Heart left ventricle (tissue), 16 donors: ENCODE measurements around the gene NFIB. TPM values are rescaled to one million over a fixed set of nuclear protein-coding genes. Genes with fewer than 3 reads are reported as not detected.

Source experiments
- ATAC-seq, 4 donors: fragments of 200-7000 bp; cut with Tn5 transposase; one replicate each; pipeline ENCODE4 v1.9.1; 2020 to 2022; ENCODE audit warnings: moderate library complexity in 4 of 4, mild to moderate bottlenecking in 3 of 4, moderate number of reproducible peaks in 1 of 4
- DNase-seq, 5 donors: peaks; one replicate each; pipeline ENCODE4 v3.0.0-alpha.2; 2020
- H3K27ac ChIP-seq, 12 donors: fragments of 200-600 bp; sonication (generic) in 4 of 12; one replicate each; pipeline versions ENCODE4 v1.5.0 to v1.8.0; 2016 to 2022; ENCODE audit warnings: mild to moderate bottlenecking in 2 of 12
- H3K27me3 ChIP-seq, 9 donors: fragments of 200-600 bp; sonication (generic) in 2 of 9; one replicate each; pipeline versions ENCODE4 v1.5.1 to v1.8.0; 2016 to 2022; ENCODE audit warnings: mild to moderate bottlenecking in 3 of 9
- H3K36me3 ChIP-seq, 9 donors: fragments of 200-600 bp; sonication (generic) in 2 of 9; one replicate each; pipeline versions ENCODE4 v1.5.0 to v1.8.0; 2018 to 2022; ENCODE audit warnings: mild to moderate bottlenecking in 2 of 9
- H3K4me1 ChIP-seq, 12 donors: fragments of 200-600 bp; sonication (generic) in 4 of 12; one replicate each; pipeline versions ENCODE4 v1.5.0 to v1.8.0; 2016 to 2022; ENCODE audit warnings: mild to moderate bottlenecking in 3 of 12
- H3K4me3 ChIP-seq, 12 donors: fragments of 200-600 bp; sonication (generic) in 4 of 12; one replicate each; pipeline versions ENCODE4 v1.5.0 to v1.8.0; 2017 to 2022; ENCODE audit warnings: mild to moderate bottlenecking in 9 of 12, moderate library complexity in 4 of 12
- H3K9me3 ChIP-seq, 12 donors: fragments of 200-600 bp; sonication (generic) in 4 of 12; one replicate each; pipeline versions ENCODE4 v1.5.0 to v1.8.0; 2016 to 2022; ENCODE audit warnings: mild to moderate bottlenecking in 1 of 12
- CTCF ChIP-seq, 12 donors: fragments of 200-600 bp; sonication (generic) in 4 of 12; IDR thresholded peaks; one replicate each; pipeline versions ENCODE4 v1.5.0 to v1.8.0; 2018 to 2022; ENCODE audit warnings: antibody characterized with exemption in 12 of 12, mild to moderate bottlenecking in 5 of 12
- POLR2A ChIP-seq, 2 donors: fragments of 450-650 bp; IDR thresholded peaks; one replicate each; pipeline ENCODE4 v1.6.1; 2017; ENCODE audit warnings: antibody characterized with exemption in 2 of 2, mild to moderate bottlenecking in 2 of 2, moderate library complexity in 2 of 2
- WGBS, 4 donors: extraction: QIAGEN DNeasy Blood & Tissue Kit in 2 of 4; methylation state at CpG; one replicate each; pipeline versions ENCODE4 v1.1.5 to v1.1.7; 2013 to 2018; 5-methylcytosine and 5-hydroxymethylcytosine counted together
- intact Hi-C, 10 donors: fragments of 100-400 bp; cut with DNase I; formaldehyde crosslinking; loops; one replicate each; pipeline versions ENCODE4 v1.11.1 to v1.14.2; 2022
- polyA plus RNA-seq, 2 donors: library from polyadenylated mRNA; stranded (reverse); fragments of 200-250 nt; gene quantifications; one replicate each; pipeline ENCODE4 v1.2.3, GENCODE V29; 2013
- total RNA-seq, 9 donors: library from RNA; depleted of rRNA in 2 of 9; stranded (reverse); fragments of >200 nt in 2 of 9; fragmentation: NEBNext Ultra II Directional in 3 of 9; extraction: Animal tissue kit (Norgen Biotek cat#: 25700) in 3 of 9; gene quantifications; one replicate each; pipeline versions ENCODE4 v1.1.0 to v1.2.4, GENCODE V29; 2016 to 2023
- donor health status: ischemic (EF 13 %, LVEDD 7.1; RV severe dilation, severe dysfunction).
- donor health status: healthy with polysubstance abuse.
- donor health status: DM: no; HTN: yes; CAD: no.
- donor health status: DM: no; HTN: no; CAD: no.
- donor health status: ischemic (EF 25% LVEDD 6.9; RV normal size, moderate dysfunction).
- donor health status: ischemic (EF 25% LVEDD 5.7; RV mildly dilated, moderate dysfunction).
- donor health status: healthy.
- donor health status: DM: yes; HTN: yes; CAD: no.
- donor health status: ischemic (EF 35%, LVEDD 5.7; RV mildly dilated, moderate dysfunction).
- donor health status: nonischemic (EF 11% LVEDD 7.7; RV severe dilation, severe dysfunction).
- donor health status: DM: yes; HTN: yes; CAD: no.
- donor health status: PGD.
- donor health status: ischemic (EF 29% LVEDD 5.4; RV normal size, mild dysfunction).
- donor health status: nonischemic (EF 23%, LVEDD 6.1; RV moderate dilation, normal function).

Gene NFIB
- total and polyA plus RNA-seq, 11 donors: 24.5 to 148 (median 98.2) TPM

- no peak for DNase-seq
- Histone ChIP-seq H3K36me3 (no peaks in the 10 kb centered on the region), H3K27me3 (no peaks in the 10 kb centered on the region), H3K4me3 (no peak overlapping the region), H3K9me3 (no peaks in the 10 kb centered on the region), H3K27ac (no peak overlapping the region), H3K4me1 (peaks cover 3 to 93% (median 61%) of the 10 kb centered on the region in 12 donors)
- 44 to 80% (median 64%) methylated on average over 1 of the region's 1 CpG for WGBS, 4 donors
- no peak for TF ChIP-seq POLR2A (IDR thresholded peaks at IDR 0.05)
- TF ChIP-seq CTCF (IDR thresholded peaks at IDR 0.05): no peak
- intact Hi-C loops: loop anchor here in 2 of 10 donors (10.0 kb wide), 1 partner anchor 92 kb away; no protein-coding TSS in a partner anchor
- ATAC-seq: no peak
These were observed 67.0 kb downstream of the NFIB start for GRCh38 chr9:14246951-14247350.

GRCh38 chr9:14245901-14246525 is 67.9 kb downstream of the NFIB start:
- Histone ChIP-seq H3K27ac (peak overlapping the region in 1 of 12 donors; percentile 7), H3K4me1 (peaks cover 3 to 92% (median 59%) of the 10 kb centered on the region in 12 donors), H3K27me3 (no peaks in the 10 kb centered on the region), H3K36me3 (no peaks in the 10 kb centered on the region), H3K4me3 (no peak overlapping the region), H3K9me3 (no peaks in the 10 kb centered on the region)
- no peak for TF ChIP-seq POLR2A (IDR thresholded peaks at IDR 0.05)
- TF ChIP-seq CTCF (IDR thresholded peaks at IDR 0.05): no peak
- DNase-seq (no peak), ATAC-seq (no peak)
- intact Hi-C loops: loop anchor here in 2 of 10 donors (10.0 kb wide), 1 partner anchor 91 kb away; no protein-coding TSS in a partner anchor
- 42 to 64% (median 52%) methylated on average over 3 of the region's 3 CpGs for WGBS, 4 donors

- ATAC-seq (peak in 1 of 4 donors; percentile 51), DNase-seq (no peak)
- peaks cover 8 to 93% (median 62%) of the 10 kb centered on the region in 12 donors for H3K4me1 ChIP-seq
- no peaks in the 10 kb centered on the region for H3K9me3 ChIP-seq
- WGBS, 4 donors: 49 to 56% (median 53%) methylated on average over 5 of the region's 5 CpGs
- no peak overlapping the region for H3K4me3 ChIP-seq
- intact Hi-C loops: loop anchor here in 2 of 10 donors (10.0 kb wide), 1 partner anchor 89 kb away; no protein-coding TSS in a partner anchor
- H3K27ac ChIP-seq: no peak overlapping the region
- no peaks in the 10 kb centered on the region for H3K36me3 ChIP-seq
- no peaks in the 10 kb centered on the region for H3K27me3 ChIP-seq
- no peak for TF ChIP-seq CTCF (IDR thresholded peaks at IDR 0.05)
- no peak for TF ChIP-seq POLR2A (IDR thresholded peaks at IDR 0.05)
These were observed 70.4 kb downstream of the NFIB start for GRCh38 chr9:14243514-14244042.

- no peaks in the 10 kb centered on the region for H3K36me3 ChIP-seq
- peaks cover 13 to 96% (median 71%) of the 10 kb centered on the region in 12 donors for H3K4me1 ChIP-seq
- H3K27me3 ChIP-seq: no peaks in the 10 kb centered on the region
- DNase-seq (no peak), ATAC-seq (no peak)
- TF ChIP-seq CTCF (IDR thresholded peaks at IDR 0.05) (no peak), POLR2A (IDR thresholded peaks at IDR 0.05) (no peak)
- H3K9me3 ChIP-seq: no peaks in the 10 kb centered on the region
- no peak overlapping the region for H3K27ac ChIP-seq
- intact Hi-C loops: loop anchor here in 2 of 10 donors (10.0 kb wide), 1 partner anchor 87 kb away; no protein-coding TSS in a partner anchor
- H3K4me3 ChIP-seq: no peak overlapping the region
These were observed 71.7 kb downstream of the NFIB start for GRCh38 chr9:14242150-14242805.
